GM12878 (cell line): Measurements from ENCODE around the gene ATP6V0E2. TPM values are rescaled to one million over a fixed set of nuclear protein-coding genes. Genes with fewer than 3 reads are reported as not detected.

Experiments used
- ATAC-seq: fragments of 200-7000 bp; cut with Tn5 transposase; 3 replicates; pipeline ENCODE4 v1.9.1; 2020; ENCODE audit warnings: mild to moderate bottlenecking, moderate library complexity
- BruUV-seq: library from RNA; stranded (reverse); fragments of 400-500 nt; replicated peaks from 2 replicates; lab custom pipeline; 2021; lab: Mats Ljungman, UMichigan
- CTCF ChIA-PET: fragments of 300-600 bp; sonication (Branson Sonifier 250); formaldehyde crosslinking; extraction: SDS; loops from one replicate; lab custom pipeline; 2021; ENCODE audit warnings: inconsistent platforms; lab: Yijun Ruan, JAX
- POLR2A ChIA-PET: fragments of 350-600 bp; formaldehyde crosslinking; extraction: SDS; loops from one replicate; lab custom pipeline; 2021; ENCODE audit warnings: inconsistent platforms; lab: Charles Lee
- RAD21 ChIA-PET: fragments of 300-600 bp; sonication (Branson Sonifier 250); formaldehyde crosslinking; loops from one replicate; lab custom pipeline; 2023; ENCODE audit warnings: antibody characterized with exemption; ENCODE audit not compliant: unreplicated experiment; lab: Charles Lee
- SMC1A ChIA-PET: fragments of 300-600 bp; sonication (Branson Sonifier 250); formaldehyde crosslinking; loops from one replicate; lab custom pipeline; 2023; ENCODE audit not compliant: unreplicated experiment, uncharacterized antibody; lab: Charles Lee
- DNase-seq: peaks from one replicate; pipeline ENCODE4 v3.0.0-alpha.2; 2011; ENCODE audit warnings: low read depth, low spot score
- FAIRE-seq: peaks from 3 replicates; lab custom pipeline; 2011; peaks lifted over from hg19 to GRCh38; lab: Jason Lieb, UNC
- H2AFZ ChIP-seq: 2 replicates; pipeline ENCODE4 v1.6.0; 2011; ENCODE audit warnings: low read depth, low read length, control low read depth; ENCODE audit not compliant: control insufficient read depth
- H3K27ac ChIP-seq: 2 replicates; pipeline ENCODE4 v1.5.1; 2011; ENCODE audit warnings: control low read depth; ENCODE audit not compliant: control insufficient read depth, insufficient read depth
- H3K27me3 ChIP-seq, 2 experiments: replicated peaks in 1 of 2; 2 replicates each; pipeline versions ENCODE4 v1.6.0 to v1.6.1; 2011; ENCODE audit warnings: low read length in 1 of 2; ENCODE audit not compliant: control insufficient read depth in 2 of 2, insufficient read depth in 2 of 2
- H3K36me3 ChIP-seq, 2 experiments: 2 replicates each; pipeline ENCODE4 v1.5.1; 2011; ENCODE audit warnings: low read length in 1 of 2; ENCODE audit not compliant: control insufficient read depth in 2 of 2, insufficient read depth in 2 of 2
- H3K4me1 ChIP-seq: 2 replicates; pipeline ENCODE4 v1.6.1; 2011; ENCODE audit warnings: mild to moderate bottlenecking, low read length, moderate library complexity, mixed read lengths; ENCODE audit not compliant: control insufficient read depth, insufficient read depth
- H3K4me2 ChIP-seq: 2 replicates; pipeline ENCODE4 v1.6.0; 2011; ENCODE audit warnings: control low read depth; ENCODE audit not compliant: control insufficient read depth, insufficient read depth
- H3K4me3 ChIP-seq: fragments of 200-600 bp; sonication (generic); 2 replicates; pipeline ENCODE4 v1.5.1; 2016
- H3K79me2 ChIP-seq: 2 replicates; pipeline ENCODE4 v1.6.0; 2011; ENCODE audit warnings: low read length; ENCODE audit not compliant: control insufficient read depth, insufficient read depth
- H3K9ac ChIP-seq: 2 replicates; pipeline ENCODE4 v1.8.0; 2011; ENCODE audit warnings: low read length, control low read depth, mixed read lengths; ENCODE audit not compliant: control insufficient read depth, insufficient read depth
- H3K9me3 ChIP-seq: replicated peaks from 3 replicates; pipeline ENCODE4 v1.5.1; 2011; ENCODE audit warnings: mild to moderate bottlenecking, low read length; ENCODE audit not compliant: control insufficient read depth, insufficient read depth
- H4K20me1 ChIP-seq: 2 replicates; pipeline ENCODE4 v1.6.0; 2011; ENCODE audit not compliant: control insufficient read depth, insufficient read depth
- CBX5 ChIP-seq: sonication (generic); IDR thresholded peaks from 2 replicates; pipeline ENCODE4 v1.6.1; 2016; ENCODE audit warnings: low read depth, moderate library complexity, mild to moderate bottlenecking, inconsistent platforms
- CHD4 ChIP-seq: fragments of 200-600 bp; sonication (generic); IDR thresholded peaks from 2 replicates; pipeline ENCODE4 v1.6.1; 2016; ENCODE audit warnings: mild to moderate bottlenecking
- CREM ChIP-seq: IDR thresholded peaks from 2 replicates; pipeline ENCODE4 v1.6.1; 2014; ENCODE audit warnings: antibody characterized with exemption, low read depth
- FOXM1 ChIP-seq: IDR thresholded peaks from 2 replicates; pipeline ENCODE4 v1.6.1; 2012; ENCODE audit warnings: low read depth, mild to moderate bottlenecking, inconsistent platforms, low read length, moderate library complexity
- JUNB ChIP-seq: IDR thresholded peaks from 2 replicates; pipeline ENCODE4 v1.6.1; 2016; ENCODE audit warnings: antibody characterized with exemption, mild to moderate bottlenecking
- NBN ChIP-seq: fragments of 450-650 bp; IDR thresholded peaks from 2 replicates; pipeline ENCODE4 v1.6.1; 2016
- SIX5 ChIP-seq: IDR thresholded peaks from 2 replicates; pipeline ENCODE4 v1.6.1; 2011; ENCODE audit warnings: mild to moderate bottlenecking, low read depth, low read length, moderate library complexity; ENCODE audit not compliant: severe bottlenecking
- WGBS: methylation state at CpG from one replicate; pipeline ENCODE4 v1.1.6; 2016; ENCODE audit warnings: low lambda C conversion rate; ENCODE audit not compliant: insufficient replicate concordance, insufficient coverage; ENCODE audit errors: missing lambda C conversion rate; 5-methylcytosine and 5-hydroxymethylcytosine counted together
- in situ Hi-C: fragments of 300-500 bp; cut with MboI; formaldehyde crosslinking; loops from 9 replicates; pipeline ENCODE4 v1.14.3; 2018; ENCODE audit warnings: mixed read lengths
- intact Hi-C: fragments of 100-400 bp; cut with micrococcal nuclease; formaldehyde crosslinking; loops from one replicate; pipeline ENCODE4 v1.14.2; 2022; ENCODE audit not compliant: unreplicated experiment
- polyA plus RNA-seq, 11 experiments: library from polyadenylated mRNA; depleted of rRNA in 4 of 11; unstranded in 6 of 11; stranded (reverse) in 5 of 11; fragments of >200 nt; fragmentation: Nextera tagmentation in 4 of 11; fragmentation: Illumina TruSeq in 1 of 11; extraction: Ambion mirVana in 4 of 11; extraction: Trizol in 1 of 11; gene quantifications; 1 replicate in 1 of 11; 2 replicates in 10 of 11; pipeline versions ENCODE4 v1.2.1 to v1.2.3, GENCODE V29; 2011 to 2016; ENCODE audit warnings: inconsistent platforms in 2 of 11, missing spikeins in 2 of 11, low read depth in 1 of 11
- total RNA-seq, 4 experiments: library from RNA; depleted of rRNA in 3 of 4; stranded (reverse); fragments of >200 nt in 3 of 4; fragmentation: Illumina TruSeq in 1 of 4; extraction: Trizol in 1 of 4; gene quantifications; 2 replicates each; pipeline versions ENCODE4 v1.2.1 to v1.2.3, GENCODE V29; 2013 to 2021
- TF ChIP-seq, protein P1 (sequence below): IDR thresholded peaks from 2 replicates; pipeline ENCODE4 v1.6.1; 2011; ENCODE audit warnings: borderline replicate concordance, low read depth, mild to moderate bottlenecking, moderate library complexity, low read length; ENCODE audit not compliant: insufficient read depth, poor library complexity, severe bottlenecking

Gene ATP6V0E2
- total and polyA plus RNA-seq, 10 of the 15 experiments (the other 5 are each of a cell fraction or from before 2014, with no cell fraction given), result 1.5 to 54.7 (median 27.6) TPM

DNA sequence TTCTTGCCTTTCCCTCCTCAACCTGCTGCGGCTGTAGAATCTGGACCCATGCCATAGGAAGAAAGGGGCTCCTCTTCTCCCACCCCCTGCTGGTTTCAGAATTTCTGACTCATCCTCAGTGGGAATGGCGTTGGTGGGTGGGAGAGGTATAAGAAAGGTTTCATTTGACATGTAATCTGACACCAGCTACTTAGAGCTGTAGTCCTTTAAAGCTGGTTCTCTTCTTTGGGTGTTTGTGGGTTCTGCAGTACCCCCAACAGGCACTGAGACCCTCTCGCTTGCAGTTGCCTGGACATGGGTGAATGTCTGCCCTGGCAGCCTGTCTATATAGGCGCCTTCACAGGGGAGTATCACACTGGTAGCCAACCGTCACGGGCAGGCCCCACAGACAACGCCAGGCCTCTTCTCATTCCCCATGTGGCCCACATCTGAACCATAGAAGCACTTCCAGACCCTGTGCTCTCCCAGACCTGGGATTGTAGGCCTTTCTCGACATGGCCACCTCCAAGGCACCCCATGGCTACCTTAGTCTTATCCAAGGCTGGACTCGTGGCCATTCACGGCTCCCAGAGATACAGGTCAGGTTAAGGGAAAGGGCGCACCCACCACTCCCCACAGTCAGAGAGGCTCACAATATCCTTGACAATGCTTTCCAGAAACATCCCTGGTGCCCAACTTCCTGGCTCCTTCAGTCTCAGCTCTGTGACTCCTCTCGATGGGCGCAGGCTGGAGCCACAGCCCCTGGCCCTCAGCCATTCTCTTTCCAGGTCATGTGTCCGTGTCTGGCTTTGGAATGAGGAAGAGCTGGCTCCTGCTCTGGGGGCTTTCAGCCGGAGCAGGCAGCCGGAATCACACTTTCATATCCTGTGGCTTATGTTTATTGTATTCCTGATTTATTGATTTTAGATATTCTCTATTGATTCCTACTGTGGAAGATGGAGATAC, 18.1 kb upstream of the ATP6V0E2 start:
- no peaks in the 10 kb centered on the region for H4K20me1 ChIP-seq
- no peaks in the 10 kb centered on the region for H3K9me3 ChIP-seq
- no peak overlapping the region for H3K9ac ChIP-seq
- 81% methylated on average over 16 of the region's 16 CpGs for WGBS
- ChIA-PET RAD21 (no interaction called here), CTCF (interaction anchor here (0.6 kb wide), 1 partner anchor 9 kb away, joined by 4 read pairs; no protein-coding TSS in a partner anchor), SMC1A (no interaction called here), POLR2A (no interaction called here)
- no peak for ATAC-seq
- no peak overlapping the region for H3K4me2 ChIP-seq
- H3K27me3 ChIP-seq, result no peaks in the 10 kb centered on the region
- no peaks in the 10 kb centered on the region for H3K36me3 ChIP-seq
- FAIRE-seq, result no peak
- intact Hi-C loops, result no loop called here
- BruUV-seq, result no TSS peak
- no peaks in the 10 kb centered on the region for H3K79me2 ChIP-seq
- H3K4me3 ChIP-seq, result no peak overlapping the region
- H2AFZ ChIP-seq, result no peak overlapping the region
- no peak overlapping the region for H3K27ac ChIP-seq
- in situ Hi-C loops, result no loop called here
- no peaks in the 10 kb centered on the region for H3K4me1 ChIP-seq
- DNase-seq, result no peak
- TF ChIP-seq, protein P1, sequence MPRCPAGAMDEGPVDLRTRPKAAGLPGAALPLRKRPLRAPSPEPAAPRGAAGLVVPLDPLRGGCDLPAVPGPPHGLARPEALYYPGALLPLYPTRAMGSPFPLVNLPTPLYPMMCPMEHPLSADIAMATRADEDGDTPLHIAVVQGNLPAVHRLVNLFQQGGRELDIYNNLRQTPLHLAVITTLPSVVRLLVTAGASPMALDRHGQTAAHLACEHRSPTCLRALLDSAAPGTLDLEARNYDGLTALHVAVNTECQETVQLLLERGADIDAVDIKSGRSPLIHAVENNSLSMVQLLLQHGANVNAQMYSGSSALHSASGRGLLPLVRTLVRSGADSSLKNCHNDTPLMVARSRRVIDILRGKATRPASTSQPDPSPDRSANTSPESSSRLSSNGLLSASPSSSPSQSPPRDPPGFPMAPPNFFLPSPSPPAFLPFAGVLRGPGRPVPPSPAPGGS, result no peak
- TF ChIP-seq CREM, result no peak
- TF ChIP-seq CHD4, result no peak
- no peak for TF ChIP-seq FOXM1
- TF ChIP-seq SIX5, result no peak
- TF ChIP-seq NBN, result no peak
- TF ChIP-seq JUNB, result no peak
- no peak for TF ChIP-seq CBX5
- TF ChIP-seq, all 136 proteins: peak for 0
